Uterus (tissue), 4 donors: ENCODE data around the gene OR9K2. TPM values are rescaled to one million over a fixed set of nuclear protein-coding genes. Genes with fewer than 3 reads are reported as not detected.
A peak's percentile ranks its signal among the peaks of the same experiment; 100 is the strongest.
"Not testable (repeated sequence)": the region's sequence is repeated elsewhere in the genome, so short reads cannot be mapped to it uniquely, and the experiment has no call there.

Experiments
- DNase-seq, 2 donors: peaks; one replicate each; pipeline ENCODE4 v3.0.0-alpha.2; 2019 to 2020
- H3K27ac ChIP-seq, 2 donors: fragments of 200-600 bp; sonication (generic); 1 replicate in 1 of 2; 2 replicates in 1 of 2; pipeline ENCODE4 v1.5.1; 2016 to 2018
- H3K27me3 ChIP-seq, 2 donors: fragments of 200-600 bp; sonication (generic); one replicate each; pipeline ENCODE4 v1.5.1; 2018 to 2019; ENCODE audit warnings: control low read depth in 1 of 2
- H3K36me3 ChIP-seq, 2 donors: fragments of 200-600 bp; sonication (generic); one replicate each; pipeline ENCODE4 v1.5.1; 2019; ENCODE audit warnings: control low read depth in 1 of 2
- H3K4me1 ChIP-seq, 2 donors: fragments of 200-600 bp; sonication (generic); one replicate each; pipeline ENCODE4 v1.5.1; 2018 to 2019; ENCODE audit warnings: control low read depth in 1 of 2
- H3K4me3 ChIP-seq, 2 donors: fragments of 200-600 bp; sonication (generic); 1 replicate in 1 of 2; 2 replicates in 1 of 2; pipeline ENCODE4 v1.5.1; 2018 to 2019; ENCODE audit warnings: mild to moderate bottlenecking in 1 of 2
- H3K9me3 ChIP-seq, 2 donors: fragments of 200-600 bp; sonication (generic); one replicate each; pipeline ENCODE4 v1.5.1; 2019; ENCODE audit warnings: control low read depth in 1 of 2
- POLR2A ChIP-seq, 2 donors: fragments of 450-650 bp; IDR thresholded peaks; one replicate each; pipeline ENCODE4 v1.6.1; 2016; ENCODE audit warnings: antibody characterized with exemption in 2 of 2, mild to moderate bottlenecking in 1 of 2, moderate library complexity in 1 of 2
- intact Hi-C: fragments of 100-400 bp; cut with DNase I; formaldehyde crosslinking; loops from one replicate; pipeline ENCODE4 v1.15.1; 2023; ENCODE audit warnings: low total_unique reads
- total RNA-seq, 4 donors: library from RNA; depleted of rRNA in 3 of 4; stranded (reverse); fragments of >200 nt in 3 of 4; gene quantifications; one replicate each; pipeline versions ENCODE4 v1.1.0 to v1.2.4, GENCODE V29; 2014 to 2023
- TF ChIP-seq, protein P1 (sequence below), 4 experiments: fragments of 200-600 bp in 2 of 4; fragments of 450-650 bp in 2 of 4; sonication (generic) in 2 of 4; IDR thresholded peaks; one replicate each; pipeline ENCODE4 v1.5.1; 2016 to 2019; ENCODE audit warnings: antibody characterized with exemption in 4 of 4, mild to moderate bottlenecking in 2 of 4, moderate library complexity in 1 of 4
- donor health status: DM: yes; HTN: yes; CAD: no.

OR9K2 gene
- total RNA-seq, 4 donors from 2014 or later, result not detected

GRCh38 chr12:55142669-55143565 is 16.7 kb downstream of the OR9K2 start:
- intact Hi-C loops, result no loop called here
- H3K9me3 ChIP-seq, result no peaks in the 10 kb centered on the region
- TF ChIP-seq, protein P1, sequence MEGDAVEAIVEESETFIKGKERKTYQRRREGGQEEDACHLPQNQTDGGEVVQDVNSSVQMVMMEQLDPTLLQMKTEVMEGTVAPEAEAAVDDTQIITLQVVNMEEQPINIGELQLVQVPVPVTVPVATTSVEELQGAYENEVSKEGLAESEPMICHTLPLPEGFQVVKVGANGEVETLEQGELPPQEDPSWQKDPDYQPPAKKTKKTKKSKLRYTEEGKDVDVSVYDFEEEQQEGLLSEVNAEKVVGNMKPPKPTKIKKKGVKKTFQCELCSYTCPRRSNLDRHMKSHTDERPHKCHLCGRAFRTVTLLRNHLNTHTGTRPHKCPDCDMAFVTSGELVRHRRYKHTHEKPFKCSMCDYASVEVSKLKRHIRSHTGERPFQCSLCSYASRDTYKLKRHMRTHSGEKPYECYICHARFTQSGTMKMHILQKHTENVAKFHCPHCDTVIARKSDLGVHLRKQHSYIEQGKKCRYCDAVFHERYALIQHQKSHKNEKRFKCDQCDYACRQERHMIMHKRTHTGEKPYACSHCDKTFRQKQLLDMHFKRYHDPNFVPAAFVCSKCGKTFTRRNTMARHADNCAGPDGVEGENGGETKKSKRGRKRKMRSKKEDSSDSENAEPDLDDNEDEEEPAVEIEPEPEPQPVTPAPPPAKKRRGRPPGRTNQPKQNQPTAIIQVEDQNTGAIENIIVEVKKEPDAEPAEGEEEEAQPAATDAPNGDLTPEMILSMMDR (IDR thresholded peaks at IDR 0.05), result peak; percentile 17 to 42 (median 29)
- TF ChIP-seq POLR2A (IDR thresholded peaks at IDR 0.05), result no peak
- DNase-seq, result no peak
- no peaks in the 10 kb centered on the region for H3K36me3 ChIP-seq
- no peak overlapping the region for H3K27ac ChIP-seq
- no peaks in the 10 kb centered on the region for H3K27me3 ChIP-seq
- no peaks in the 10 kb centered on the region for H3K4me1 ChIP-seq
- H3K4me3 ChIP-seq, result no peak overlapping the region

- Histone ChIP-seq H3K4me1 (no peaks in the 10 kb centered on the region), H3K27ac (no peak overlapping the region), H3K9me3 (no peaks in the 10 kb centered on the region), H3K27me3 (no peaks in the 10 kb centered on the region), H3K4me3 (no peak overlapping the region), H3K36me3 (no peaks in the 10 kb centered on the region)
- no peak for DNase-seq
- intact Hi-C loops, result no loop called here
- TF ChIP-seq, protein P1 (IDR thresholded peaks at IDR 0.05), result no peak
- TF ChIP-seq POLR2A (IDR thresholded peaks at IDR 0.05), result no peak
Observed at GRCh38 chr12:55143566-55143870, 17.3 kb downstream of the OR9K2 start.

DNA sequence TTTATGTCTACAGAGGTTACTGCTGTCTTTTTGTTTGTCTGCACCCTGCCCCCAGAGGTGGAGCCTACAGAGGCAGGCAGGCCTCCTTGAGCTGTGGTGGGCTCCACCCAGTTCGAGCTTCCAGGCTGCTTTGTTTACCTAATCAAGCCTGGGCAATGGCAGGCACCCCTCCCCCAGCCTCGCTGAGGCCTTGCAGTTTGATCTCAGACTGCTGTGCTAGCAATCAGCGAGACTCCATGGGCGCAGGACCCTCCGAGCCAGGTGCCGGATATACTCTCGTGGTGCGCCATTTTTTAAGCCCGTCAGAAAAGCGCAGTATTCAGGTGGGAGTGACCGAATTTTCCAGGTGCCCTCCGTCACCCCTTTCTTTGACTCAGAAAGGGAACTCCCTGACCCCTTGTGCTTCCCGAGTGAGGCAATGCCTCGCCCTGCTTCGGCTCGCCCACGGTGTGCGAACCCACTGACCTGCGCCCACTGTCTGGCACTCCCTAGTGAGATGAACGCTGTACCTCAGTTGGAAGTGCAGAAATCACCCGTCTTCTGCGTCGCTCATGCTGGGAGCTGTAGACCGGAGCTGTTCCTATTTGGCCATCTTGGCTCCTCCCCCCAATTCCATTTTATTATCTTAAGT is 40.9 kb downstream of the OR9K2 start:
- H3K27me3 ChIP-seq, H3K27ac ChIP-seq, H3K4me1 ChIP-seq, DNase-seq, H3K9me3 ChIP-seq, H3K4me3 ChIP-seq, intact Hi-C loops, H3K36me3 ChIP-seq: not testable (repeated sequence)

DNA sequence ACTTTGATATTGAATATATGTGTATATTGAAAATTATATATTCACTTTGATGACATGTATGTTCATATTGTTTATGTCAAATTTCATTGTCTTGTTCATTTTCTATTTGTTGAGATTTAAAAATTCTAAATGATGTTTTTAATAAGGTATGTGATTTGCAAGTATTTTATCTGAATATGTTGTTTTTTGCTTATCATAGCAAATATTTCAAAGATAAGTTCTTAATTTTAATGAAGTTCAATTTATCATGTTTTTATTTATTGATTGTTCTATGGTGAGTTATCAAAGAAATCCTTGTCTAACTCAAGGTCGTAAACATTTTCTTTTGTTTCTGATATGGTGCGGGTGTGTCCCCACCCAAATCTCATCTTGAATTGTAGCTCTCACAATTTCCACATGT is 45.2 kb downstream of the OR9K2 start:
- H3K27me3 ChIP-seq, result no peaks in the 10 kb centered on the region
- no peak for DNase-seq
- H3K4me3 ChIP-seq, result no peak overlapping the region
- H3K9me3 ChIP-seq, result no peaks in the 10 kb centered on the region
- H3K4me1 ChIP-seq, result no peaks in the 10 kb centered on the region
- TF ChIP-seq, protein P1 (IDR thresholded peaks at IDR 0.05), result no peak
- TF ChIP-seq POLR2A (IDR thresholded peaks at IDR 0.05), result no peak
- H3K36me3 ChIP-seq, result no peaks in the 10 kb centered on the region
- intact Hi-C loops, result no loop called here
- H3K27ac ChIP-seq, result no peak overlapping the region

GRCh38 chr12:55171846-55172245 is 45.6 kb downstream of the OR9K2 start:
- H3K4me1 ChIP-seq, H3K9me3 ChIP-seq, H3K36me3 ChIP-seq, H3K27ac ChIP-seq, H3K27me3 ChIP-seq, H3K4me3 ChIP-seq, intact Hi-C loops, DNase-seq: not testable (repeated sequence)

DNA sequence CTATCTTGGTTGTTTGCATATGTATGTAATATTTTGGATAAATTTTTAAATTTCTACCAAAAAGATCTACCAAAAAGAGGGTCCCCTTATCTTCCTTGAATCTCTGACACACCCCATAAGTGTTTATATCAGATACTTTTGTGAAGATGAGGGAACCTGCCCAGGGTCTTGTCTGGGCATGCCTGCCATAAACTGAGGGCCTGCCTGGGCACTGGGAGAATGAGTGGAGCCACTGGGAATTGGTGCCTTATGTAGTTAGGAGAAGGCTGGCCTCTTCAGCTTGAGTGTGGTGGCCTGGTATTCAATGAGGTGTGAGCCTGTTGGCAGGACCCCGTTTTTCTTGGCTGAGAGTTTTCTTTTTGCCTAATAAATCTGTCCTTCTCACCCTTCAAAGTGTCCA is 46.5 kb downstream of the OR9K2 start:
- Histone ChIP-seq H3K27me3 (no peaks in the 10 kb centered on the region), H3K36me3 (no peaks in the 10 kb centered on the region), H3K9me3 (no peaks in the 10 kb centered on the region), H3K27ac (no peak overlapping the region), H3K4me1 (no peaks in the 10 kb centered on the region), H3K4me3 (no peak overlapping the region)
- DNase-seq, result no peak
- intact Hi-C loops, result no loop called here
- no peak for TF ChIP-seq POLR2A (IDR thresholded peaks at IDR 0.05)
- TF ChIP-seq, protein P1 (IDR thresholded peaks at IDR 0.05), result no peak
